Gastroesophageal sphincter (tissue), 3 donors: ENCODE results near the gene AMY1C.

Source experiments
- CTCF ChIP-seq, 4 experiments: fragments of 200-600 bp in 2 of 4; fragments of 450-650 bp in 2 of 4; sonication (generic) in 1 of 4; IDR thresholded peaks; one replicate each; pipeline ENCODE4 v1.5.1; 2017 to 2019; ENCODE audit warnings: antibody characterized with exemption in 4 of 4, mild to moderate bottlenecking in 2 of 4, moderate library complexity in 2 of 4
- EP300 ChIP-seq: sonication (generic); formaldehyde crosslinking; IDR thresholded peaks from one replicate; pipeline ENCODE4 v1.6.1; 2017; ENCODE audit warnings: antibody characterized with exemption, mild to moderate bottlenecking
- POLR2A ChIP-seq, 2 donors: fragments of 450-650 bp; IDR thresholded peaks; one replicate each; pipeline ENCODE4 v1.6.1; 2017; ENCODE audit warnings: antibody characterized with exemption in 2 of 2, mild to moderate bottlenecking in 2 of 2, moderate library complexity in 1 of 2
- POLR2AphosphoS5 ChIP-seq: sonication (generic); formaldehyde crosslinking; IDR thresholded peaks from one replicate; pipeline ENCODE4 v1.6.1; 2017; ENCODE audit warnings: antibody characterized with exemption

DNA sequence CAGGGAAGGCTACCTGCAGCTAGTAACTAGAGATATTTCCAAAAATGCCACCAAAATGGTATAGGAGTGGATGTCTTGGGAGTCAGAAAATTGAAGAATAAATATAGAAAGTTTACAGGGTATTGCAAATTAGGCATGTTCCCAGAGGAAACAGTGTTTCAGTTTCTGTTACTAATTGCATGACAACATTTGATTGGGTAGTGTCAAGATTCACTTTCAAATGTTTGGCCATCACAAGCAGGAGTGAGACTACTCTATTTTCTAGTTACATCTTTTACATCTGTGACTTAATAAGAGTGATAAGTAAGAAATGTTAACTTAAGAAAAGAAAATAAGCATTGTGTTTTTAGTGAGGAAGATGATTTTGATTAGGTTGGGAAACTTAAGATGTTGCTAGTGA is 30.2 kb downstream of the AMY1C start:
- TF ChIP-seq CTCF (IDR thresholded peaks at IDR 0.05) (no peak), POLR2A (IDR thresholded peaks at IDR 0.05) (no peak), POLR2AphosphoS5 (no peak), EP300 (no peak)
